ENCODE data around the gene ASS1. TPM values are rescaled to one million over a fixed set of nuclear protein-coding genes. Genes with fewer than 3 reads are reported as not detected.
A peak's percentile ranks its signal among the peaks of the same experiment; 100 is the strongest.

ASS1 gene
- polyA plus RNA-seq, 1 donor: 43.6 TPM

DNA sequence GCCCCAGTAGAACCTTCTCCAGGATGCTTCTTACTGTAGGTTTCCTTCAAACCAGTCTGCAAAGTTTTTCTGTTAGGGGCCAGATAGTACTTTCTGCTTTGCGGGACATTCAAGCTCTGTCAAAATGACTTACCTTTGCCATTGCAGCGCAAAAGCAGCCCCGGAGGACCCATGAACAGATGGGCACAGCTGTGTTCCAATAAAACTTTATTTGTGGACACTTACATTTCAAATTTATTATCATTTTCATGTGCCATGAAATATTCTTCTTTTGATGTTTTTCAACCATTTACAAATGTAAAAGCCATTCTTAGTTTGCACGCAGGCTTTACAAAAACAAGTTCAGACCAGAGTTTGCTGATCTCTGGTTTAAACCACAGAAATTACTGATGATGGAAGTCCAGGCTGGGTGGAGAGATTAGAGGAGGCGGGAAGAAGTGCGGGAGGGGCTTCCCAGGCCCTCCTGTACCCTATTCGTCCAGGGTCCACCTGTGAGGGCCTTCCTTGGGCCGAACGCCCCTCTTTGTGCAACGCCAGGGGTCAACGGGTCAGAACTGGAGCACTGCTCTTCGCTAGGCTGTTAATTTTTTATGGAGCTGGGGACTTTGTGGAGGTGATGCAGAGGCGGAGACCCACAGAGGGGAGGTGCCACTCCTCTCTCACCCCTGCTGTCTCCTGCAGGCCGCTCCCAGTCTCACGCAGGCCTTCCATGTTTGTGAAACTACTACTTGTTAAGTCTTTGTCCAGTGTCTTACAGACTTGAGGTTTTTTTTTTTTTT lies 7.6 kb upstream of the ASS1 start:
- DNase-seq: no peak

GRCh38 chr9:130438382-130438981 lies 6.3 kb upstream of the ASS1 start:
- DNase-seq: no peak

DNA sequence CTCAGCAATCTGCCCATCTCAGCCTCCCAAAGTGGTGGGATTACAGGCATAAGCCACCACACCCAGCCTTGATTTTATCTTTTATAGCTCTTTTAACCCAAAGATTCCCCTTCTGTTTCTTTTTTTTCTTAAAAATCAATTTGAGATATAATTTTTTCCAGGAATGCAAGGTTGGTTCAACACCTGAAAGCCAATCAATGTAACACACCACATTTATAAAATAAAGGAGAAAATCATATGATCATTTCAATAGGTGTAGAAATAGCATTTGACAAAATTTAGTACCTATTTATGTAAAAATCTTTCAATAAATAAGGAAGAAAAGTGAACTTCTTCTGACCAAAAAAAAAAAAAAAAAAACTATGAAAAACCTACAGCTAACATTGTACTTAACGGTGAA lies 3.7 kb upstream of the ASS1 start:
- DNase-seq: no peak

- DNase-seq: no peak
These were observed 1.9 kb upstream of the ASS1 start for GRCh38 chr9:130442746-130443455.

DNA sequence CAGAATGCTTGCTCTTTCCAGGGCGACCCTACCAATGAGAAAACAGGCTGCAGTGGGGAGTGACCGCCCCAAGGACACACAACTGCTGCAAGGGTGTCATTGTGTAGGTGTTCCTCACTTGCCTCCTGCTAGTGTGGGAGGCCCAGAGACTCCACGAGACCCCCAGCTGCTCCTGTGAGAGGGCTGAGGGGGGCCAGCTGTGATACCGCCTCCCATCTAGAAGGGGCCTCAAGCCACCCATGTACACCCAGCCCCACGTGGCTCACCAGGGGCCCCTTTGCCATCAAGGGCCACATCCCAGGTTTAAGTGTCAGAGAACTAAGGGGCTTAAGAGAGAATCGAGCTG lies 1.3 kb upstream of the ASS1 start:
- DNase-seq: no peak

GRCh38 chr9:130443840-130444492 lies 795 bp upstream of the ASS1 start:
- no peak for DNase-seq

GRCh38 chr9:130445268-130445983 lies 665 bp downstream of the ASS1 start:
- no peak for DNase-seq

GRCh38 chr9:130446101-130446861 lies 1.5 kb downstream of the ASS1 start:
- peak; percentile 77 for DNase-seq

GRCh38 chr9:130447193-130447816 lies 2.5 kb downstream of the ASS1 start:
- DNase-seq: no peak

DNA sequence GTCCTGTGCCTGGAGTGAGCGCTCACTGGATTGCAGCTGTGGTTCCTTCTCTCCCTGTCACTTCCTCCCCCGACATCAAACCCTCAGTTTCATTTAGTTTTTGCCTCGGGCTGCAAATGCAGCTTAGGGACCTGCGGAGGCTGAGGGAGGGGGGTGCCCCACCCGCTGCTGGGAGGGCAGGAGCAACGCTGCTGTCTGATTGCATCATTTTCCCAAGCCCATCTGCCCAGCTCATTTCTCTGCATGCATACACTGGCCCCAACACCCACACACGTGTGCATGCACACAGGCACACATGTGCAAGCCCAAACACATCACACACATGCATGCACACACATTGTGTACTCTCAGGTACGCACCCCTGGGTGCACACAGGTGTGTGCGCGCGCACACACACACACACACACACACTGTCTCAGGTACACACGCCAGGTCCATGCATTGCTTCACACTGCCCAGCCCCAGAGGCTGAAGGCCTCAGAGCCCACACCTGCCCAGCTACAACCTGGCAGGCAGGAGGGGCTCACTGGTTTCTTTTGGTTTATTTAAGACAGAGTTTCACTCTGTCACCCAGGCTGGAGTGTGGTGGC lies 3.4 kb downstream of the ASS1 start:
- no peak for DNase-seq

DNA sequence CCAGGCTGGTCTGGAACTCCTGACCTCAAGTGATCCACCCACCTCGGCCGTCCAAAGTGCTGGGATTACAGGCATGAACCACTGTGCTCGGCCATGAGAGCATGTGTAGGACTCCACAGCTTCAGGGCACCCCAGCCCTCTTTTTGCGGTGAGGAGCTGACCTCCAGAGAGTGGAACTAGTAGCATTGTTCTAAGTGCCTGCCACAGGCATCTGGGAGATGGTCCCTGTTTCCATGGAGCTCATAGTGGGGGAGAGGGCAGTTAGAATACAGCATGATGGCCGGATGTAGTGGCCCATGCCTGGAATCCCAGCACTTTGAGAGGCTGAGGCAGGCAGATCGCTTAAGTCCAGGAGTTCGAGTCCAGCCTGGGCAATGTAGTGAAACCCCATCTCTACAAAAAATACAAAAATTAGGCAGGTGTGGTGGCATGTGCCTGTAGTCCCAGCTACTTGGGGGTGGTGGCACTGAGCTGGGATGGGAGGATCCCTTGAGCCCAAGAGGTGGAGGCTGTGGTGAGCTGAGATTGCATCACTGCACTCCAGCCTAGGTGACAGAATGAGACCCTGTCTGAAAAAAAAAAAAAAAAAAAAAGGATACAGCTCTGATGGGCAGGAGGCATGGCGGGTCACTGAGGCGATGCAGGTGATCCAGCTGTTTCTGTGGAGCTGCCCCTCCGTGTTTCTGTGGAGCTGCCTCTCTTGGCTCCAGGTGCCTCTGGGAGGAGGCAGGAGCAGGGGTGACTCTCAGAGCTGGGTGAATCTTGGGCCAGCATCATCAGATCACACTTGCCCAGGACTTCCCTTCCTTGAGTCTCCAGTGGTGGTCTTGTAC lies 4.2 kb downstream of the ASS1 start:
- DNase-seq: no peak

DNA sequence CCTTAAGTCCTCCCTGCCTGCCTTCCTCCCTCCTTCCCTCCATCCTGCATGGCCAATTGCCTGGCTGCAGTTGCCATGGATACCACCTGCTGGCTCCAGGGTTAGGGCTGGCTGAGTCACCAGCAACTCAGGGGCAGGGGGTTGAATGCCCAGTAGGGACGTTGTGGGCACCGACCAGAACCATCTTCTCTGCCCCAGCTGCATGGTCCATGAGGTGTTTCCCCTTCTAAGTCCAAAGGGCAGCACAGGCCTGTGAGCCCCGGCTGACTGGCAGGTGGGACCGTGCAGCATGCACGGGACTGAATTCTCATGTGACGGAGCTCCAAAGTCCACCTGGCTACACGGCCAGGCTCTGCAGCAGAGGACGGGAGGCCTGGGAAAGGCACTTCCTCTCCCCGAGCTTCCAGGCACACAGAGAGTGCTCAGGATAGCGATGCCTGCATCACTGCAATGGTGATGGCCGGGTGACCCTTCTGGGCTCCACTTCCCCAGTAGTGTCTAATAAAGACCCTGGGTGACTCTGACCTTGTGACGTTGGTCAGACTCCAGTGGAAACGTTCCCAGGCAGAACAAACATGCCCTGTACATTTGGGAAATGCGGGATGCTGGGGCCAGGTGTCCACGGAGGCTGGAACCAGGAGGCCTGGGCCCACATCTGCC lies 5.7 kb downstream of the ASS1 start:
- no peak for DNase-seq

DNA sequence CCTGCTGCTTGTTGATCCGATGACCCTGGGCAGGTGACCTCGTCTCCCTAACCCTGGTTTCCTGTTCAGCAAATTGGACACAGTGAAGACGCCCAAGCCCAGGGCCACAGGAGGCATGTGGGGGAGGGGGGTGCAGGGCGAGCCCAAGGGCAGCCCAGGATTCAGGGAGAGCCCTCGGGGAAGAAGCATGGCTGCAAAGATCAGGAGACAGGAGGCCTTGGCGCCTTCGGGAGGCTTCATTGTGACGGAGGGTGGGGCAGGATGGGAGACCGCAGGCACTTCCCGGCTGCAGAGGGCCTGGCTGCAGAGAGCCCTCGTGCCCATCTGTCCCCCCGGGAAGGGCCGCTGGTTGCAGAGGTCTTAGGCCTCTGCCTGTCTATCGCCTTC lies 6.2 kb downstream of the ASS1 start:
- no peak for DNase-seq

- peak; percentile 45 for DNase-seq
These were observed 7.0 kb downstream of the ASS1 start for GRCh38 chr9:130451509-130452388.

- no peak for DNase-seq
These were observed 8.1 kb downstream of the ASS1 start for GRCh38 chr9:130452835-130453234.

DNA sequence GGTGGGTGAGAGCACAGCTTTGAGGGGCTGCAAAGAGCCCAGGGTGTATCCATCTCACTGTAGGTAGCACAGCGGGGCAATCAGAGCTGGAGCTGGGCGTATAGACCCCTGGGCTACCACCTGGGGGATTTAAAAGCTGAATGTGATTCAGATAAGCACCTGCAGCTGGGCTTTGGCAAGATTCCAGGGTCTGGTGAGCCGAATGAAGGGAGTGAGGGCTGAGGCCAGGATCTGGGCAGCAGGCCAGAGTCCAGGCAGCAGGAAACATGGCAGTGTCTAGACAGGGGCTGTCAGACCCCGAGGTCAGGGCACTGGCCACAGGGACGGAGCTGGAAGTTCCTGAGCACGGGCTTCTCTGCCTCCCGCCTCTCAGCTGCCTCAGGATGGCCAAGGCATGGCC lies 8.7 kb downstream of the ASS1 start:
- DNase-seq: no peak

DNA sequence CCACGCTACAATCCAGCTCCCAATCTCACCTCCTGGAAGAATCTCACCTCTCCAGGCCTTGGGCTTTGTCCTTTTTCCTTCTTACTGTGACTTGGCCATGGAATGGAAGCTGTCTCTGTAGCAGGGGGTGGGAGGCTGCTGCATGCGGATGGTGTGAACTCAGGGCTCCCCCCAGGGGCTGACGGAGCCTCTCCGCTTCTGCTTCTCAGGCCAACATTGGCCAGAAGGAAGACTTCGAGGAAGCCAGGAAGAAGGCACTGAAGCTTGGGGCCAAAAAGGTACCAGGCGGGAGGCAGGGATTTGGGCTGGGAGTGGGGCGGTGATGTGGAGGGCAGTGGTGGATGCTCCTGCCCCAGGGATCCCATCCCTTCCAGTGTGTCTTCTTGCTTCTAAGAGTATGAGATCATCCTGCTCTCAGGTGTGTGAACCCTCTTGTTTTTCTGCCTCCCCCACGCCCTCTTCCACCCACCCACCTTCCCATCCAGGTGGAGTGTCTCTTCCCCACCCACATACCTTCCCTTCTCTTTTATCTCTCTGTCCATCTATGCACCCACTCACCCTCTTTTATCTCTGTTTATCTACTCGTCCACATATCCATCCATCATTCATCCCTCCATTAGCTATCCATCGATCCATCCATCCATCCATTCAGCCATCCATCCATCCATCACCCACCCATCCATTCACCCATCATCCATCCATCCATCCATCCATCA lies 9.5 kb downstream of the ASS1 start:
- no peak for DNase-seq

DNA sequence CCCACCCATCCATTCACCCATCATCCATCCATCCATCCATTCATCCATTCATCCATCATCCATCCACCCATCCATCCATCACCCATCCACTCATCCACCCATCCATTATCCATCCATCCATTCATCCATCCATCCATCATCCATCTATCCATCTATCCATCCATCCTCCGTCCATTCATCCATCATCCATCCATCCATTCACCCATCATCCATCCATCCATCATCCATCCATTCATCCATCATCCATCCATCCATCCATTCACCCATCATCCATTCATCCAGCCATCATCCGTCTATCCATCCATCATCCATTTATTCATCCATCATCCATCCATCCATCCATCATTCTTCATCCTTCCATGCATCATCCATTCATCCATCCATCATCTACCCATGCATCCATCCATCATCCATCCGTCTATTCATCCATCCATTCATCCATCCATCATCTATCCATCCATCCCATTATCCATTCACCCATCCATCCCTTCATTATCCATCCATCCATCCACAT lies 10.1 kb downstream of the ASS1 start:
- no peak for DNase-seq
